ENCODE measurements around the gene NXPE3. TPM values are rescaled to one million over a fixed set of nuclear protein-coding genes. Genes with fewer than 3 reads are reported as not detected.

The NXPE3 gene
- 29.7 and 35.0 TPM in 2 replicates for polyA plus RNA-seq

GRCh38 chr3:101779047-101779821 is at the start of gene NXPE3:
NXPE3 (plus strand) TSS chr3:101779211; CDS start chr3:101785597, 6,386 bp downstream.

GRCh38 chr3:101848754-101849713 is 70.0 kb downstream of the NXPE3 start, which contains the start of gene NFKBIZ:
NFKBIZ (plus strand) TSS chr3:101849514; CDS start chr3:101849629, 115 bp downstream.

Other genes starting within 250 kb of the NXPE3 start
- 72.9 and 97.8 TPM in 2 replicates for gene TRMT10C, start 217.3 kb upstream of the NXPE3 start, polyA plus RNA-seq
- 120 and 136 TPM in 2 replicates for gene PCNP, start 205.0 kb upstream of the NXPE3 start, polyA plus RNA-seq
- 12.3 and 14.2 TPM in 2 replicates for gene ZBTB11, start 102.1 kb upstream of the NXPE3 start, polyA plus RNA-seq
- gene RPL24, start 92.5 kb upstream of the NXPE3 start, polyA plus RNA-seq = 653 and 674 TPM in 2 replicates
- gene CEP97, start 54.6 kb upstream of the NXPE3 start, polyA plus RNA-seq = 15.5 and 27.9 TPM in 2 replicates
- 0.94 and 2.3 TPM in 2 replicates for gene NFKBIZ, start 70.3 kb downstream of the NXPE3 start, polyA plus RNA-seq

All from Purkinje cell (primary cell).